H1 (cell line): ENCODE results near the gene SLFN14. TPM values are rescaled to one million over a fixed set of nuclear protein-coding genes. Genes with fewer than 3 reads are reported as not detected.

Experiments
- CTCF ChIA-PET: fragments of 300-600 bp; sonication (Branson Sonifier 250); formaldehyde crosslinking; loops from one replicate; lab custom pipeline; 2021; ENCODE audit not compliant: partially characterized antibody; lab: Charles Lee
- POLR2A ChIA-PET: fragments of 300-600 bp; sonication (Branson Sonifier 250); formaldehyde crosslinking; loops from one replicate; lab custom pipeline; 2021; ENCODE audit warnings: inconsistent platforms; ENCODE audit not compliant: partially characterized antibody; lab: Charles Lee
- DNase-seq, 2 experiments: peaks; one replicate each; pipeline versions ENCODE4 v3.0.0 to v3.0.0-alpha.2; 2010 to 2022; ENCODE audit warnings: low spot score in 2 of 2, low read depth in 1 of 2, mixed read lengths in 1 of 2
- FAIRE-seq: peaks from 2 replicates; lab custom pipeline; 2011; peaks lifted over from hg19 to GRCh38; lab: Jason Lieb, UNC
- H2AFZ ChIP-seq: 2 replicates; pipeline ENCODE4 v1.8.1; 2012; ENCODE audit warnings: low read length, inconsistent platforms
- H2AK5ac ChIP-seq: 2 replicates; pipeline ENCODE4 v1.6.1; 2013; ENCODE audit warnings: low read depth, low read length
- H2BK120ac ChIP-seq: replicated peaks from 2 replicates; pipeline ENCODE3; 2013; ENCODE audit warnings: low read depth, low read length, inconsistent platforms
- H2BK12ac ChIP-seq: 2 replicates; pipeline ENCODE4 v1.6.1; 2013; ENCODE audit warnings: low read depth, low read length
- H2BK15ac ChIP-seq: 2 replicates; pipeline ENCODE4 v1.6.1; 2013; ENCODE audit warnings: low read length
- H2BK20ac ChIP-seq: 2 replicates; pipeline ENCODE4 v1.6.1; 2013; ENCODE audit warnings: low read length
- H2BK5ac ChIP-seq: 2 replicates; pipeline ENCODE4 v1.6.1; 2013; ENCODE audit warnings: low read depth, low read length
- H3K14ac ChIP-seq: 2 replicates; pipeline ENCODE4 v1.6.1; 2013; ENCODE audit warnings: inconsistent platforms; ENCODE audit not compliant: insufficient read length
- H3K18ac ChIP-seq: 2 replicates; pipeline ENCODE4 v1.6.1; 2013; ENCODE audit warnings: low read length; ENCODE audit errors: extremely low read depth
- H3K23ac ChIP-seq: 2 replicates; pipeline ENCODE4 v1.6.1; 2013; ENCODE audit warnings: inconsistent platforms; ENCODE audit not compliant: insufficient read length
- H3K23me2 ChIP-seq: 2 replicates; pipeline ENCODE4 v1.6.1; 2013; ENCODE audit warnings: low read depth, low read length
- H3K27ac ChIP-seq: 2 replicates; pipeline ENCODE4 v1.6.1; 2011; ENCODE audit warnings: low read depth, low read length, inconsistent platforms
- H3K27me3 ChIP-seq, 4 experiments: replicated peaks in 1 of 4; 1 replicate in 1 of 4; 2 replicates in 3 of 4; pipeline versions ENCODE4 v1.6.1 to v1.8.1; 2011 to 2013; ENCODE audit warnings: low read length in 3 of 4, mild to moderate bottlenecking in 3 of 4, inconsistent platforms in 2 of 4, mixed read lengths in 2 of 4, moderate library complexity in 1 of 4; ENCODE audit not compliant: control insufficient read depth in 3 of 4, insufficient read depth in 3 of 4; ENCODE audit errors: extremely low read depth in 1 of 4
- H3K36me3 ChIP-seq, 4 experiments: 2 replicates each; pipeline versions ENCODE4 v1.6.1 to v1.8.1; 2011 to 2013; ENCODE audit warnings: mild to moderate bottlenecking in 4 of 4, low read length in 3 of 4, moderate library complexity in 2 of 4, control low read depth in 1 of 4, inconsistent platforms in 1 of 4; ENCODE audit not compliant: insufficient read depth in 4 of 4, control insufficient read depth in 2 of 4
- H3K4ac ChIP-seq: replicated peaks from 2 replicates; pipeline ENCODE3; 2013; ENCODE audit warnings: low read length, low read depth, mixed read lengths, inconsistent platforms; ENCODE audit not compliant: insufficient read length
- H3K4me1 ChIP-seq, 4 experiments: replicated peaks in 1 of 4; 1 replicate in 1 of 4; 2 replicates in 3 of 4; pipeline versions ENCODE4 v1.6.1 to v1.8.1; 2011 to 2013; ENCODE audit warnings: low read length in 3 of 4, inconsistent platforms in 2 of 4, mixed read lengths in 1 of 4; ENCODE audit not compliant: insufficient read depth in 4 of 4, control insufficient read depth in 3 of 4
- H3K4me2 ChIP-seq, 2 experiments: 2 replicates each; pipeline versions ENCODE4 v1.6.1 to v1.8.1; 2011 to 2013; ENCODE audit warnings: low read depth in 2 of 2, low read length in 2 of 2, control low read depth in 1 of 2, inconsistent platforms in 1 of 2, mild to moderate bottlenecking in 1 of 2; ENCODE audit not compliant: insufficient read depth in 1 of 2
- H3K4me3 ChIP-seq, 4 experiments: fragments of 200-600, 300-600 bp in 1 of 4; sonication (generic), shearing (Covaris generic), sonication (Bioruptor Twin) in 1 of 4; 2 replicates each; pipeline versions ENCODE4 v1.5.1 to v1.8.1; 2011 to 2016; ENCODE audit warnings: low read length in 4 of 4, low read depth in 3 of 4, control low read depth in 2 of 4, inconsistent platforms in 2 of 4, mild to moderate bottlenecking in 2 of 4, mixed read lengths in 1 of 4, moderate library complexity in 1 of 4; ENCODE audit not compliant: insufficient read depth in 2 of 4; ENCODE audit errors: extremely low read depth in 1 of 4
- H3K56ac ChIP-seq: replicated peaks from 2 replicates; pipeline ENCODE3; 2013; ENCODE audit warnings: low read depth, mild to moderate bottlenecking, mixed read lengths, low read length, inconsistent platforms; ENCODE audit not compliant: insufficient read length
- H3K79me1 ChIP-seq: 2 replicates; pipeline ENCODE4 v1.6.1; 2013; ENCODE audit warnings: low read depth, low read length, control low read depth
- H3K79me2 ChIP-seq, 2 experiments: 2 replicates each; pipeline versions ENCODE4 v1.6.1 to v1.8.1; 2012 to 2013; ENCODE audit warnings: low read length in 2 of 2, mild to moderate bottlenecking in 2 of 2, inconsistent platforms in 1 of 2; ENCODE audit not compliant: insufficient read depth in 2 of 2, control insufficient read depth in 1 of 2
- H3K9ac ChIP-seq, 4 experiments: replicated peaks in 1 of 4; 1 replicate in 1 of 4; 2 replicates in 3 of 4; pipeline versions ENCODE4 v1.6.1 to v1.8.1; 2011 to 2013; ENCODE audit warnings: low read depth in 3 of 4, low read length in 3 of 4, control low read depth in 2 of 4, mild to moderate bottlenecking in 2 of 4, moderate library complexity in 2 of 4, inconsistent platforms in 1 of 4; ENCODE audit errors: extremely low read depth in 1 of 4
- H3K9me3 ChIP-seq, 2 experiments: 2 replicates each; pipeline versions ENCODE4 v1.6.1 to v1.8.1; 2012 to 2013; ENCODE audit warnings: mild to moderate bottlenecking in 2 of 2, moderate library complexity in 2 of 2, control low read depth in 1 of 2, inconsistent platforms in 1 of 2, low read depth in 1 of 2, low read length in 1 of 2, mixed read lengths in 1 of 2; ENCODE audit not compliant: insufficient read depth in 2 of 2
- H4K20me1 ChIP-seq, 2 experiments: replicated peaks in 1 of 2; 2 replicates each; pipeline versions ENCODE3 to v1.8.1; 2011 to 2013; ENCODE audit warnings: inconsistent platforms in 2 of 2, low read length in 2 of 2, mild to moderate bottlenecking in 1 of 2; ENCODE audit not compliant: insufficient read depth in 2 of 2, control insufficient read depth in 1 of 2
- H4K5ac ChIP-seq: 2 replicates; pipeline ENCODE4 v1.6.1; 2013; ENCODE audit warnings: low read length, low read depth, mixed read lengths, inconsistent platforms; ENCODE audit not compliant: insufficient read length
- H4K8ac ChIP-seq: 2 replicates; pipeline ENCODE4 v1.8.0; 2013; ENCODE audit warnings: mild to moderate bottlenecking, moderate library complexity, low read length, inconsistent platforms; ENCODE audit not compliant: insufficient read depth; ENCODE audit errors: extremely low read depth
- H4K91ac ChIP-seq: replicated peaks from 2 replicates; pipeline ENCODE3; 2013; ENCODE audit warnings: low read length, mixed read lengths, inconsistent platforms; ENCODE audit not compliant: insufficient read length
- BACH1 ChIP-seq: IDR thresholded peaks from 2 replicates; pipeline ENCODE4 v1.6.1; 2012; ENCODE audit warnings: low read length, improper control_type of control experiment
- GTF2F1 ChIP-seq: IDR thresholded peaks from 2 replicates; pipeline ENCODE4 v1.6.1; 2012; ENCODE audit warnings: low read depth, low read length, improper control_type of control experiment, borderline replicate concordance
- JUN ChIP-seq: IDR thresholded peaks from 2 replicates; pipeline ENCODE4 v1.6.1; 2011; ENCODE audit warnings: low read depth, mild to moderate bottlenecking, improper control_type of control experiment, low read length
- PHF8 ChIP-seq: fragments of 200-600 bp; sonication (generic); conservative IDR thresholded peaks from 2 replicates; pipeline ENCODE4 v1.7.1; 2012; ENCODE audit warnings: low read depth, mild to moderate bottlenecking, inconsistent platforms, low read length, moderate library complexity
- RNF2 ChIP-seq: fragments of 200-900, 300-1000 bp; sonication (generic); IDR thresholded peaks from 2 replicates; pipeline ENCODE4 v1.7.1; 2016; ENCODE audit warnings: borderline replicate concordance, low read depth, mild to moderate bottlenecking, antibody characterized with exemption, low read length; ENCODE audit not compliant: poor library complexity, severe bottlenecking; ENCODE audit errors: missing control alignments
- SAP30 ChIP-seq: fragments of 300-600 bp; sonication (generic); IDR thresholded peaks from 2 replicates; pipeline ENCODE4 v1.7.1; 2012; ENCODE audit warnings: low read length, moderate library complexity, mild to moderate bottlenecking, inconsistent platforms; ENCODE audit not compliant: insufficient read depth, insufficient replicate concordance
- TAF1 ChIP-seq: IDR thresholded peaks from 2 replicates; pipeline ENCODE4 v1.6.1; 2011; ENCODE audit warnings: mild to moderate bottlenecking, low read depth, low read length
- TCF12 ChIP-seq: IDR thresholded peaks from 2 replicates; pipeline ENCODE4 v1.6.1; 2011; ENCODE audit warnings: low read depth, mild to moderate bottlenecking, low read length
- YY1 ChIP-seq: IDR thresholded peaks from 2 replicates; pipeline ENCODE4 v1.6.1; 2011; ENCODE audit warnings: low read depth, mild to moderate bottlenecking, low read length
- WGBS, 2 experiments: shearing (Covaris generic) in 1 of 2; methylation state at CpG; one replicate each; pipeline versions ENCODE4 v1.1.6 to v1.1.7; 2013 to 2015; ENCODE audit warnings: low lambda C conversion rate in 2 of 2, mixed read lengths in 2 of 2, inconsistent platforms in 1 of 2, low coverage in 1 of 2, missing lambda C conversion rate in 1 of 2; ENCODE audit not compliant: insufficient replicate concordance in 2 of 2, insufficient coverage in 1 of 2, insufficient read length in 1 of 2; ENCODE audit errors: extremely low coverage in 1 of 2, missing lambda C conversion rate in 1 of 2; 5-methylcytosine and 5-hydroxymethylcytosine counted together
- polyA plus RNA-seq, 7 experiments: library from polyadenylated mRNA; depleted of rRNA in 3 of 7; stranded (reverse) in 5 of 7; unstranded in 2 of 7; fragments of >200 nt in 5 of 7; fragments of 200-250 nt in 2 of 7; gene quantifications; 1 replicate in 5 of 7; 2 replicates in 1 of 7; 4 replicates in 1 of 7; pipeline versions ENCODE4 v1.2.1 to v1.2.3, GENCODE V29; 2011 to 2013; ENCODE audit warnings: missing spikeins in 2 of 7, mixed read lengths in 2 of 7
- total RNA-seq: library from RNA; stranded (reverse); fragmentation: NEBNext Ultra II Directional; extraction: Animal tissue kit (Norgen Biotek cat#: 25700); gene quantifications from 2 replicates; pipeline ENCODE4 v1.2.1, GENCODE V29; 2021

Gene SLFN14
- total and polyA plus RNA-seq, 2 of the 8 experiments (the other 6 are each of a cell fraction or from before 2014, with no cell fraction given), result 0.03 TPM; not detected in 1

- Histone ChIP-seq H3K9ac (no peak overlapping the region), H2BK20ac (no peak overlapping the region), H3K4me3 (no peak overlapping the region), H2AK5ac (no peak overlapping the region), H4K5ac (no peak overlapping the region), H3K56ac (no peak overlapping the region), H3K18ac (no peak overlapping the region), H3K23me2 (no peaks in the 10 kb centered on the region), H3K23ac (no peak overlapping the region), H2BK120ac (no peak overlapping the region), H3K79me2 (no peaks in the 10 kb centered on the region), H2BK15ac (no peak overlapping the region), H3K4me1 (no peaks in the 10 kb centered on the region), H2BK5ac (no peak overlapping the region), H4K8ac (no peak overlapping the region), H3K36me3 (no peaks in the 10 kb centered on the region), H2BK12ac (no peak overlapping the region), H3K4ac (no peak overlapping the region), H4K20me1 (no peaks in the 10 kb centered on the region), H3K9me3 (no peaks in the 10 kb centered on the region), H3K27me3 (0 out of 7 replicates have a peak, but pooled peaks cover 0 to 2% (median 0%) of the 10 kb centered on the region in 4 experiments), H3K79me1 (no peaks in the 10 kb centered on the region), H3K14ac (no peak overlapping the region), H3K4me2 (no peak overlapping the region), H3K27ac (no peak overlapping the region), H2AFZ (no peak overlapping the region), H4K91ac (no peak overlapping the region)
- no peak for FAIRE-seq
- CTCF ChIA-PET, result interaction anchor here (1.1 to 2.6 kb wide), 3 partner anchors 20 to 202 kb away, joined by 4 to 9 read pairs (median 4); no protein-coding TSS in a partner anchor
- POLR2A ChIA-PET, result no interaction called here
- DNase-seq, result no peak
- 87% methylated on average over 2 of the region's 2 CpGs; no CpG with 5 or more reads in 1 of the 2 experiments for WGBS, 2 experiments
- TF ChIP-seq SAP30 (no peak), PHF8 (no peak), TAF1 (no peak), GTF2F1 (no peak), TCF12 (no peak), YY1 (no peak), RNF2 (no peak), BACH1 (no peak), JUN (no peak)
Measured at GRCh38 chr17:35514564-35514963, 46.1 kb downstream of the SLFN14 start.
